Progenitor cell of endocrine pancreas (in vitro differentiated cells): ENCODE results near the gene ECHDC3. TPM values are rescaled to one million over a fixed set of nuclear protein-coding genes. Genes with fewer than 3 reads are reported as not detected.

Source experiments
- DNase-seq: peaks from one replicate; pipeline ENCODE4 v3.0.0; 2021; ENCODE audit warnings: low spot score; ENCODE audit not compliant: unreplicated experiment
- H3K27ac Mint-ChIP-seq: 2 replicates; pipeline ENCODE4 v1.8.0; 2021; ENCODE audit warnings: mild to moderate bottlenecking, moderate library complexity, mixed read lengths
- H3K27me3 Mint-ChIP-seq: 2 replicates; pipeline ENCODE4 v1.8.0; 2021; ENCODE audit warnings: mixed read lengths
- H3K36me3 Mint-ChIP-seq: 2 replicates; pipeline ENCODE4 v1.8.0; 2022; ENCODE audit warnings: mixed read lengths; ENCODE audit not compliant: insufficient read depth
- H3K4me1 Mint-ChIP-seq: 2 replicates; pipeline ENCODE4 v1.8.0; 2021; ENCODE audit warnings: low read depth, mixed read lengths
- H3K4me3 Mint-ChIP-seq: 2 replicates; pipeline ENCODE4 v1.8.0; 2021; ENCODE audit warnings: low read depth, mild to moderate bottlenecking, moderate library complexity, mixed read lengths
- H3K9me3 Mint-ChIP-seq: 2 replicates; pipeline ENCODE4 v1.8.0; 2021; ENCODE audit warnings: low read depth, mixed read lengths
- CTCF ChIP-seq: fragments of 200-600 bp; sonication (generic); IDR thresholded peaks from one replicate; pipeline ENCODE4 v1.5.0; 2021; ENCODE audit warnings: antibody characterized with exemption, mild to moderate bottlenecking; ENCODE audit not compliant: unreplicated experiment
- total RNA-seq: library from RNA; stranded (reverse); gene quantifications from 2 replicates; pipeline ENCODE4 v1.2.1, GENCODE V29; 2021

The ECHDC3 gene
- total RNA-seq, 1 donor from 2014 or later: 2.3 TPM

DNA sequence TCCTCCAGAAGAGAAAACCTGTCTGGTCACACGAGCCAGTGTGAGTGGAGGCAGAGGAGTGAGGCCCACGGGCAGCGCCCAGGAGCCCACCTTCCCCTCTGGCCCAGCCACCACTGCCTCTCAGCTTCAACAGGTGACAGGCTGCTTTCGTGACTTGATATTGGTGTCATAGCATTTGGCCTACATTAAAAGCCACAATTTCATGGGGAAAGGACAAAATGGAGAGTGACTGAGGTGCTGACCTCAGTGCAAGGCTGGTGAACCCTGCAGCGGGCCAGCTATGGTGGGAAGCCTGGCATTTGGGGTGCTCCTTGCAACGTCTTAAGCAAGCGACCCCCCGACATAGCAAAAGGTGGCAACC, 21.3 kb downstream of the ECHDC3 start:
- DNase-seq: no peak
- Mint-ChIP-seq H3K4me1 (no peaks in the 10 kb centered on the region), H3K36me3 (no peaks in the 10 kb centered on the region), H3K9me3 (no peaks in the 10 kb centered on the region), H3K27me3 (no peaks in the 10 kb centered on the region), H3K4me3 (no peak overlapping the region), H3K27ac (no peak overlapping the region)
- TF ChIP-seq CTCF: no peak

DNA sequence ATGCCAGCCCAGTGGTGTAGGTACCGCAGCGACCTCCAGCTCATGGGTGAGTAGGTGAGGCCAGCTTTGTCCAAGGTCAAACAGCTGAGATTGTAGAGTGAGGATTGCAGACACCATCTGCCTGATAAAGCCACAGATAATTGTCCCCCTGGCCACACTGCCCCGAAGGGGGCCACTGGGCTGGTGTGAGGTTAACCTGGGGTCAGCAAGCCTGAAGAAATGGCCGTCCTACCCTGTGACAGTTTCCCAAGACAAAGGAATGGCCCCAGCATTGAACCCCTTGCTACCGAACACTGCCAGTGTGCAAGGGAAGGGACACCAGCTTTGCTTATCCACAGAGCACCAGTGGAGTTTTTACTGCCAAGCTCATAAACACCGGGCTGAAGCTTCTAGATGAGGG, 23.0 kb downstream of the ECHDC3 start:
- Mint-ChIP-seq H3K4me3 (no peak overlapping the region), H3K4me1 (no peaks in the 10 kb centered on the region), H3K27me3 (no peaks in the 10 kb centered on the region), H3K27ac (no peak overlapping the region), H3K9me3 (no peaks in the 10 kb centered on the region), H3K36me3 (no peaks in the 10 kb centered on the region)
- no peak for TF ChIP-seq CTCF
- DNase-seq: no peak

- H3K4me1 Mint-ChIP-seq: peaks cover 3% of the 10 kb centered on the region
- H3K9me3 Mint-ChIP-seq: no peaks in the 10 kb centered on the region
- H3K4me3 Mint-ChIP-seq: no peak overlapping the region
- no peak for TF ChIP-seq CTCF
- no peaks in the 10 kb centered on the region for H3K27me3 Mint-ChIP-seq
- H3K27ac Mint-ChIP-seq: no peak overlapping the region
- no peaks in the 10 kb centered on the region for H3K36me3 Mint-ChIP-seq
- DNase-seq: no peak
These were observed 30.6 kb downstream of the ECHDC3 start for GRCh38 chr10:11772575-11773288.

DNA sequence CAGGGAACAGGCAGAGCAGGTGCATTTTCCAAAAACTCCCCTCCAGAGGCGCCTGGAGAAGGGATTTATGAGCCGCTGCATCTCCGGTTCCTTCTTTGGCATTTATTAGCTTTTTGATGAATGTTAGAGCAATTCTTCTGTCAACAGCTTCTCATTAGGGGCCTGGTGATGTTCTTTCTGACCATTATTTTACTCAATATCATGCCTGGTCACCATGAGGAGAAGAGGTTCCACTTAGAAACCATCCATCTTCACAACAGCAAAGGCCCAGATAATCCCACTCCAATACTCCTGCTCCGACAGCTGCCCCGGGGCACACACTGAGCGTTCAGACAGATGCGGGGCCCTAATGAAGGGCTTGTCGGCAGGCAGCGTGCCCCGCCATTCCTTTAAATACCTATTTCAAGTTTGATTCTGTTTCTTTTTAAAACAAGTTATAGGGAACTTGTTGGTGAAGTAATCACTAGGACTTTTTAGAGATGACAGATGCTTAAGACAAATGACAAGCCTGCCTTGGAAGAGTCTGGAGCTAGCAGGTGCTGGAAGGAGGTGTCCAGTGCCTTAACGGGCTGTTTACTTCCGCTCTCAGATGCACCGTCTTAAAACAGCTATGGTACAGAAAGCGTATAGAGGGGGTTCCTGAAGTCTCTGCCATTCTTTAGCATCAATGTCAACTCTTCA, 31.7 kb downstream of the ECHDC3 start:
- H3K9me3 Mint-ChIP-seq: peaks cover 1% of the 10 kb centered on the region
- H3K4me1 Mint-ChIP-seq: peaks cover 3% of the 10 kb centered on the region
- H3K4me3 Mint-ChIP-seq: no peak overlapping the region
- DNase-seq: no peak
- TF ChIP-seq CTCF: no peak
- no peak overlapping the region for H3K27ac Mint-ChIP-seq
- no peaks in the 10 kb centered on the region for H3K27me3 Mint-ChIP-seq
- no peaks in the 10 kb centered on the region for H3K36me3 Mint-ChIP-seq

DNA sequence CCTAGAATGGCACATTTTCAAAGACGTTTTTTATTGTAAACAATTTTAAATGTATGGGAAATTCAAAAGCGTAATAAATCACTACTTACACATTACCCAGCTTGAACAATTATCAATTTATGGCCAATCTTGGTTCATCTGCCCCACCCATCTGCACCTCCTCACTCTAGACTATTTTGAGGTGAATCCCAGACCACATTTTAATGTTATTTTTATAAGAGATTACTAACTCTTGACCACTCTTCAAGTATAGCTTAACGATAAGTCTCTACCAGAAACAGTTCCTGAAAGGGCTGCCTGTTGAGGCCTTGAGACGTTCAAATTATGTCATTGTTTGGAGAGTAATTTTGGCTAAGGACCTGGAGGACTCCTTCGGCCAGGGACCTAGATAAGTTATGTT, 33.2 kb downstream of the ECHDC3 start:
- no peak for TF ChIP-seq CTCF
- Mint-ChIP-seq H3K36me3 (no peaks in the 10 kb centered on the region), H3K27me3 (no peaks in the 10 kb centered on the region), H3K27ac (no peak overlapping the region), H3K9me3 (peaks cover 3% of the 10 kb centered on the region), H3K4me3 (no peak overlapping the region), H3K4me1 (peaks cover 3% of the 10 kb centered on the region)
- no peak for DNase-seq
